Muscle layer of duodenum (tissue), 2 donors: Measurements from ENCODE around the gene LRRC8C.
"Not testable (repeated sequence)": the region's sequence is repeated elsewhere in the genome, so short reads cannot be mapped to it uniquely, and the experiment has no call there.

Experiments used
- H3K27ac ChIP-seq: one replicate; pipeline ENCODE4 v1.7.0; 2013; ENCODE audit warnings: mild to moderate bottlenecking, low read length
- H3K27me3 ChIP-seq: one replicate; pipeline ENCODE4 v1.7.0; 2013; ENCODE audit warnings: low read depth, mild to moderate bottlenecking, control low read depth, low read length
- H3K36me3 ChIP-seq, 2 donors: one replicate each; pipeline ENCODE4 v1.7.0; 2013; ENCODE audit warnings: low read length in 2 of 2, control low read depth in 1 of 2, mild to moderate bottlenecking in 1 of 2; ENCODE audit not compliant: insufficient read depth in 2 of 2, control insufficient read depth in 1 of 2
- H3K4me1 ChIP-seq, 2 donors: one replicate each; pipeline ENCODE4 v1.7.0; 2013; ENCODE audit warnings: low read length in 2 of 2, mild to moderate bottlenecking in 2 of 2, control low read depth in 1 of 2, moderate library complexity in 1 of 2; ENCODE audit not compliant: insufficient read depth in 2 of 2, control insufficient read depth in 1 of 2
- H3K4me3 ChIP-seq, 2 donors: one replicate each; pipeline ENCODE4 v1.7.0; 2013; ENCODE audit warnings: low read length in 2 of 2, low read depth in 1 of 2, mild to moderate bottlenecking in 1 of 2
- H3K9me3 ChIP-seq, 2 donors: one replicate each; pipeline ENCODE4 v1.7.0; 2013; ENCODE audit warnings: low read length in 2 of 2, control low read depth in 1 of 2, mild to moderate bottlenecking in 1 of 2; ENCODE audit not compliant: control insufficient read depth in 1 of 2
- donor health status: healthy.

Gene LRRC8C

DNA sequence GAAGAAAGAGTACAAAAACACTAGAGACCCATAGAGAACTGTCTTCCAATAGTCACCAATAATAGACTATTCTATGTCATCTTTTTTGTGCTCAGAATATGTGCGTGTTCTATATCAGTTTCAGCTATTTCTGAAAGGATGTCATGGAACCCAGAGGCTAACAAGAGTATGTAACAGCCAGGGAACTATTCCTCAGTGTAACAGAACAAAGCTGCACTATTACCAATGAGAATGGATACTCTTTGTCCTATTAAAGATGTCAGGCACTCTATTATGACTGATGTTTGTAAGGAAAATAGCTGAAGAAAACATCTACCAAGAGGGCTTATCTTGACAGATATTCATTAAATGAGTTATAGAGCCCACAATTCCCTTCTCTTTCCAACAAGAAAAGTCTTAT is 8.6 kb upstream of the LRRC8C start:
- Histone ChIP-seq H3K4me3 (no peak overlapping the region), H3K9me3 (no peaks in the 10 kb centered on the region), H3K36me3 (no peaks in the 10 kb centered on the region), H3K4me1 (no peaks in the 10 kb centered on the region), H3K27me3 (no peaks in the 10 kb centered on the region), H3K27ac (no peak overlapping the region)

DNA sequence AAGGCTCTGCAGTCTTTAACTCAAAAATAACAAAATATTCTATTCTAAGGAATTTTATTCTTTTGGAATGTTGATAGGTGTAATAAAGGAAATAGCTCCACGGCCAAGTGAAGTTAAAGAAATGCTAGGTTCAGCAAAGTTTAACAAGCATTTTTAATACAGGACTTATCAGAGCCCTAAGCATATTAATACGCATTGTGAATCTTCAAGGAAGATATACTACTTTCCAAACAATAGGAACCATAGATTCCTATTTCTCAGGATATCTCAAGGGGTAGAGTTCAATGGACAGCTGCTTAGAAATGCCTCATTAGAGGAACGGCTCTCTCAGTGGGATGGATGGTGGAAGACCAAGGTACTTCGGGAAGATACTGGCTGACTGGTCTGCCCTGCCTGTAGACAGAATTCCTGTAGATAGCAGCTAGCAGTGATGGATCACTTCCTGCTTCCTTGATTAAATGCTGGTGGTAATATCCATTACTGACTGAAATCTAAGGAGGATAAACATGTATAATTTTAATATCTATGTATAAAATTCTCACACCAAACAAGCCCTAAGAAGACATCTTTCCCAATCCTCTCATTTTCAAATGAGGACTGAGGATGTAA is 8.1 kb upstream of the LRRC8C start:
- Histone ChIP-seq H3K4me3 (no peak overlapping the region), H3K36me3 (no peaks in the 10 kb centered on the region)

DNA sequence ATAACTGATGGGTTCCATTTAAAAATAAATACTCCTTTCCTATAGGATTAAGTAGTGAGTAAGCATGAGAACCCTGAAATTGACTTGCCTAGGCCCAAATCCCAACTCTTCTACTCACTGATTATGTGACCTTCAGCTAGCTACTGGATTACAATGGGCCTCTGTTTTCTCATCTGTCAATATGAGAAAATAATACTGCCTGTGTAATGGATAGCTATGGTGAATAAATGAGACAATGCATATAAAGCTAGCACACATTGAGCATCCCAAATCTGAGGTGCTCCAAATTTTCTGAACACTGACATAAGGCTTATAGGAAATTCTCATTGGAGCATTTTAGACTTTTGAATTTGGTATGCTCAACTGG is 5.3 kb upstream of the LRRC8C start:
- H3K27ac ChIP-seq: no peak overlapping the region
- no peaks in the 10 kb centered on the region for H3K27me3 ChIP-seq
- no peak overlapping the region for H3K4me3 ChIP-seq
- H3K4me1 ChIP-seq: no peaks in the 10 kb centered on the region
- H3K36me3 ChIP-seq: no peaks in the 10 kb centered on the region
- no peaks in the 10 kb centered on the region for H3K9me3 ChIP-seq

More for the DNA sequence above, 8.1 kb upstream of the LRRC8C start:
- Histone ChIP-seq H3K4me1 (no peaks in the 10 kb centered on the region), H3K27ac (no peak overlapping the region), H3K9me3 (no peaks in the 10 kb centered on the region), H3K27me3 (no peaks in the 10 kb centered on the region)

GRCh38 chr1:89629146-89629545 is 3.8 kb upstream of the LRRC8C start:
- H3K27ac ChIP-seq: no peak overlapping the region
- no peak overlapping the region for H3K4me3 ChIP-seq
- H3K36me3 ChIP-seq: no peaks in the 10 kb centered on the region
- peaks cover 0 to 2% of the 10 kb centered on the region in 2 donors for H3K4me1 ChIP-seq
- no peaks in the 10 kb centered on the region for H3K27me3 ChIP-seq
- no peaks in the 10 kb centered on the region for H3K9me3 ChIP-seq

- H3K4me3 ChIP-seq, H3K27me3 ChIP-seq, H3K36me3 ChIP-seq, H3K9me3 ChIP-seq, H3K4me1 ChIP-seq, H3K27ac ChIP-seq: not testable (repeated sequence)
Measured at GRCh38 chr1:89629600-89629999, 3.3 kb upstream of the LRRC8C start.

DNA sequence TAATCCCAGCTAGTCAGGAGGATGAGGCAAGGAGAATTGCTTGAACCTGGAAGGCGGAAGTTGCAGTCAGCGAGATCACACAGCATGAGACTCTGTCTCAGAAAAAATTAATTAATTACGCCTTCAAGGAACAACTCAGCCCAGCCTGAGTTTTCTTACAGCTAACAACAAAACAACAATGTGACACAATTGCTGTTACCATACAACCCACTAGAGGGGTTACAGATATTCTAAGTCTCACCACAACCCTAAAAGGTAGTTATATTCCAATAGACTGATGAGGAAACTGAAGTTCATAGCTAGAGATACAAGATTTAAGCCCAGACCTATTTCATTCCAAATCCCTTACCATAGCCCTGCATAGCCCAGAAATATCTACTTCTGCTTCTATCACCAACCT is 2.9 kb upstream of the LRRC8C start:
- no peaks in the 10 kb centered on the region for H3K36me3 ChIP-seq

GRCh38 chr1:89631816-89632656 is 884 bp upstream of the LRRC8C start:
- no peaks in the 10 kb centered on the region for H3K27me3 ChIP-seq
- H3K27ac ChIP-seq: peak overlapping the region; percentile 34
- H3K36me3 ChIP-seq: no peaks in the 10 kb centered on the region
- H3K4me1 ChIP-seq: peaks cover 0 to 5% of the 10 kb centered on the region in 2 donors
- H3K4me3 ChIP-seq: peak overlapping the region; percentile 83 to 97
- no peaks in the 10 kb centered on the region for H3K9me3 ChIP-seq

More for the DNA sequence above, 2.9 kb upstream of the LRRC8C start:
- Histone ChIP-seq H3K9me3 (no peaks in the 10 kb centered on the region), H3K27me3 (no peaks in the 10 kb centered on the region), H3K27ac (no peak overlapping the region), H3K4me3 (no peak overlapping the region), H3K4me1 (peaks cover 0 to 5% of the 10 kb centered on the region in 2 donors)

DNA sequence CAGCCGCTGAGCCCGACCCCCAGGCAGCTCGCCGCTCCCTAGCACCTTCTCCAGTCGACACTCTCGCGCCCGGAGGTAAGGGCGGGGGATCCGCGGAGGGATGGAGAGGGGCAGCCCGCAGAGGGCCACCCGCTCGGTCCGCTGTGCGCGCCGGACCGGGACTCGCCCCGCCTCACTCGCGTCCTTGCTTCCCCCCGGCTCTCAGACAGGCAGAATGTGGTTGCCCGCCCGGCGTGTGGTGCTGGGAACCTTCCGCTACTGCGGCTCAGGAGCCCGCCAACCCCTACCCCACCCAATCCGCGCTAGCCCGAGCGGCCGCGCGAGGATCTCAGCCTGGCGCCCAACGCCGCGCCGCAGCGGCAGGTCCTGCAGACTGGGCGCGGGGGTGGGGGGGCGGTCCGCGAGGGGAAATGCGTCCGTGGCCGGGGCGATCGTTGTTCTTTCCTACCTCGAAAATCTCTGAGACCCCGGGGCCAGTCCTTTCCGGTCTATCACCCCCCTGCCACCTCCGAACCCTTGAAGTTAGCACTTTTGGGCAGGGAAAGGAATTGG is 404 bp downstream of the LRRC8C start:
- Histone ChIP-seq H3K36me3 (no peaks in the 10 kb centered on the region), H3K9me3 (no peaks in the 10 kb centered on the region), H3K27ac (peak overlapping the region; percentile 40), H3K4me1 (peaks cover 0 to 8% of the 10 kb centered on the region in 2 donors), H3K27me3 (no peaks in the 10 kb centered on the region), H3K4me3 (peak overlapping the region; percentile 84 to 97)

GRCh38 chr1:89633800-89634625 is 1.1 kb downstream of the LRRC8C start:
- H3K27ac ChIP-seq: peak overlapping the region; percentile 40
- no peaks in the 10 kb centered on the region for H3K36me3 ChIP-seq
- peak overlapping the region; percentile 84 to 97 for H3K4me3 ChIP-seq
- H3K9me3 ChIP-seq: no peaks in the 10 kb centered on the region
- H3K4me1 ChIP-seq: peaks cover 0 to 8% of the 10 kb centered on the region in 2 donors
- H3K27me3 ChIP-seq: no peaks in the 10 kb centered on the region

DNA sequence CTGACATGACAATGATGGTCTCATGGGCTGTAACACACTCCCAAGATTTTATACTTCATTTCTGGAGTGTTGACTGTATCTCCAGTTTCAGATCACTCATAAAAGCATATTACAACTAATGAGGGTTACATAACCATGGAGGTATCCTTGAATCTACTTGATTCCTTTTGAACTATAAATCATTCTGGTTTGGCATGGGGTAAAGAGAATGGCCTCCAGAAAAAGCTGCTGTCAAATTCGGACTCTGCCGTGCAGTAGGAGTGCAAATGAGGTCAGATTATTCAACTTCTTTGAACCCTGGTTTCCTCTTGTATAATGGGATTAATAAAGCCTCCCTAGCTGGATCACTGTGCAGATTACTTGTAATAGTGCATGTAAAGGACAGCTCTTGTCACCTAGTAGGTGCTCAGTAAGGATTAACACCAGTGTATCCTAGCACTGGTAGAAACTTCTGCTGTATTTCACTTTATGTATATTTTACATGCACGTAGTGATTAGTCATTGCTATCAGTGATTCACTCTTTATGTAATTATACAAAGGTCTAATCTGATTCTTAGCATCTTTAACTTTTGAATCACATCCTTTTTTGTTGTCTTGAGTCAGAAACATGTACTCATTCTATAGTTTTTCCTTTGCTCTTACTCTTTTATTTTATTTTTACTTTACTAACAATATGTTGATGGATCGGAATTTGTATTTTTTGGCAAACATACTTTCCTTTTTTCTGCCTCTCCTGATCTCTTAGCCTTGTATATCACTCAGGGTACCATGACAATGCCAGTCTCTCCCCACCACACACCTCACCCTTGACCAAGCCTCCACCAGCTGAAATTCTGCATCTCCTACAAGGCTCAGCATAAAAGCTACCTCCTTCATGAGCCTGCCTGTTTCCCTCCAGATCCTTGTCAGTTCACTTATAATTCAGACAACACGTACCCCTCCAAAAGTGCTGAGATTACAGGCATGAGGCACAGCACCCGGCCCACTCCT is 3.2 kb downstream of the LRRC8C start:
- no peaks in the 10 kb centered on the region for H3K27me3 ChIP-seq
- H3K4me3 ChIP-seq: no peak overlapping the region
- H3K4me1 ChIP-seq: peaks cover 0 to 8% of the 10 kb centered on the region in 2 donors
- no peak overlapping the region for H3K27ac ChIP-seq
- no peaks in the 10 kb centered on the region for H3K9me3 ChIP-seq
- no peaks in the 10 kb centered on the region for H3K36me3 ChIP-seq
